ENCODE data around the gene SPAG16.
"Not testable (repeated sequence)": the region's sequence is repeated elsewhere in the genome, so short reads cannot be mapped to it uniquely, and the experiment has no call there.

The SPAG16 gene

DNA sequence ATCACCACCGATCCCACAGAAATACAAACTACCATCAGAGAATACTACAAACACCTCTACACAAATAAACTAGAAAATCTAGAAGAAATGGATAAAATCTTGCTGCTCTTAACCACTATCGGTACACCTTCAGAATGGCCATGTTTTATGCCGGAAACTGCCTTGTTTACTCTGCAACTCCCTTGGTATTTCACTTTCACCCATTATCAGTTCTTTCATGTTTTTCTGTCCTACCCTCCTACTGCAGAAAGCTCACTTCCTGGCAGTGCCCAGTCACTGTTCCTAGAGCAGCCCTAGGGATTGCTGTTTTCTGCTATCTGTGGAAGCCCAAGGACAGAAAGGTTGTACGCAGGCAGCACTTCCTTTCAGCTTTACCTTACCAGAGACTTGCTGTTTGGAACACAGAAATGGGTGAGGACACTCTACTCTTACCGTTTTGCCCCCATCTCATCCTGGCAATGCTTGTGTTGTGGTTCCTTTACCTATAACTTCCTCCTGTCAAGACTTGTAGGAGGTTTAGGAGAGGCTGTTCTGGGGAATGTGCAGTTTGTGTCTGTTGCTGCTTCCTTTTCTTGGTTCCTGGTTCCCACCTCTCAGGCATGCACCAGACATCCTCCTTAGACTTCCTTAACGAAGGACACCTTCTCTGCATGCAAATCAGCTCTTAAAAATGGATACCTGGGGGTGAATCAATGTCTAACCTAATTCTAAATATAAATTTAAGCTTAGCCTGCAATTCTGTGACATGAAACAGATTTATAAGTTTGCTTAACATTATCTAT, 394.4 kb downstream of the SPAG16 start:
- H3K4me3 ChIP-seq (ENCODE audit: low read depth in 1 of 2, low read length in 2 of 2) = no peak overlapping the region
- H3K27me3 ChIP-seq (ENCODE audit: control insufficient read depth in 1 of 2, insufficient read depth in 2 of 2, low read length in 2 of 2) = no peaks in the 10 kb centered on the region
- H3K27ac ChIP-seq (ENCODE audit: low read depth, low read length) = no peak overlapping the region
- no peaks in the 10 kb centered on the region for H3K9me3 ChIP-seq (ENCODE audit: control insufficient read depth in 1 of 2, low read length in 2 of 2)
- H3K9ac ChIP-seq (ENCODE audit: low read depth in 1 of 2, low read length in 2 of 2) = no peak overlapping the region
- no peaks in the 10 kb centered on the region for H3K4me1 ChIP-seq (ENCODE audit: control insufficient read depth in 1 of 2, insufficient read depth in 2 of 2, low read length in 2 of 2)
- no peaks in the 10 kb centered on the region for H3K36me3 ChIP-seq (ENCODE audit: control insufficient read depth in 1 of 2, insufficient read depth in 2 of 2, low read length in 2 of 2)

DNA sequence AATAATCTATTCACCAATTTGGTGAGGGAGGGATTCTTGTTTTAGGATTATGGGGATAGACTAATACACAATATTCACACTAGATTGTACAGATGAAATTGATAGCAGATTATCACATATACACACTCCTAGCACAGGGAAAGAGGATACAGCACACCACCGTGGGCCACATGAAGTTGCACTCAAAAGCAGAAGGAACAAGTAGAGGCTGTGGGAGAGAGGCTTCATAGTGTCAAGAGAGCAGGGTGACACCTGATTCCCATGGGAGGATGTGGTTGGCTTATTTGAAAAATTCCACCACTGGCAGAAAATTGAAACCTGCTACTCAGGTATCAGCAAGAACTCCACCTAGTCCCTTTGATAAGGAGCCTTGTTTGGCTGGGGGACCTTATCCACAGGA, 395.6 kb downstream of the SPAG16 start:
- no peak overlapping the region for H3K9ac ChIP-seq (ENCODE audit: low read depth in 1 of 2, low read length in 2 of 2)
- no peak overlapping the region for H3K27ac ChIP-seq (ENCODE audit: low read depth, low read length)
- no peaks in the 10 kb centered on the region for H3K9me3 ChIP-seq (ENCODE audit: control insufficient read depth in 1 of 2, low read length in 2 of 2)
- no peaks in the 10 kb centered on the region for H3K4me1 ChIP-seq (ENCODE audit: control insufficient read depth in 1 of 2, insufficient read depth in 2 of 2, low read length in 2 of 2)
- H3K27me3 ChIP-seq (ENCODE audit: control insufficient read depth in 1 of 2, insufficient read depth in 2 of 2, low read length in 2 of 2) = no peaks in the 10 kb centered on the region
- H3K4me3 ChIP-seq (ENCODE audit: low read depth in 1 of 2, low read length in 2 of 2) = no peak overlapping the region
- no peaks in the 10 kb centered on the region for H3K36me3 ChIP-seq (ENCODE audit: control insufficient read depth in 1 of 2, insufficient read depth in 2 of 2, low read length in 2 of 2)

DNA sequence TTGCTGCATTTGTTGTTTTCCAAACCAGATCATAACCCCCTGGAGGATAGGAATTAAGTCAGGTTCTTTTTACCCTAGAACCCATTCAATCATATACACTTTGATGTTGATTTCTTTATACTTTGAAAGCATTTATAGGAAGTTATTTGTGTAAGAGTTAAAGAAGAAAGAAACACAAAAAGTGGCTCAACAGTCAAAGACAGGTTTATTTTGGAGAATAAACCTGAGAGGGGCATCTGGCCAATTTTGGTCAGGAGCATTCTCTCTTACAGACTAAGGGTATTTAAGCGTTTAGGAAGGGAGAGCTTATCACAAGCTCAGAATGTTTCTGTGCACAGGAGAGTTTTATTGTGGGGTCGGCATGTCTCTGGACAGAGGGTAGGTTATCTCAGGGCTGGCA, 398.0 kb downstream of the SPAG16 start:
- H3K9me3 ChIP-seq (ENCODE audit: control insufficient read depth in 1 of 2, low read length in 2 of 2) = no peaks in the 10 kb centered on the region
- no peak overlapping the region for H3K27ac ChIP-seq (ENCODE audit: low read depth, low read length)
- H3K36me3 ChIP-seq (ENCODE audit: control insufficient read depth in 1 of 2, insufficient read depth in 2 of 2, low read length in 2 of 2) = no peaks in the 10 kb centered on the region
- H3K9ac ChIP-seq (ENCODE audit: low read depth in 1 of 2, low read length in 2 of 2) = no peak overlapping the region
- no peaks in the 10 kb centered on the region for H3K4me1 ChIP-seq (ENCODE audit: control insufficient read depth in 1 of 2, insufficient read depth in 2 of 2, low read length in 2 of 2)
- H3K27me3 ChIP-seq (ENCODE audit: control insufficient read depth in 1 of 2, insufficient read depth in 2 of 2, low read length in 2 of 2) = no peaks in the 10 kb centered on the region
- no peak overlapping the region for H3K4me3 ChIP-seq (ENCODE audit: low read depth in 1 of 2, low read length in 2 of 2)

DNA sequence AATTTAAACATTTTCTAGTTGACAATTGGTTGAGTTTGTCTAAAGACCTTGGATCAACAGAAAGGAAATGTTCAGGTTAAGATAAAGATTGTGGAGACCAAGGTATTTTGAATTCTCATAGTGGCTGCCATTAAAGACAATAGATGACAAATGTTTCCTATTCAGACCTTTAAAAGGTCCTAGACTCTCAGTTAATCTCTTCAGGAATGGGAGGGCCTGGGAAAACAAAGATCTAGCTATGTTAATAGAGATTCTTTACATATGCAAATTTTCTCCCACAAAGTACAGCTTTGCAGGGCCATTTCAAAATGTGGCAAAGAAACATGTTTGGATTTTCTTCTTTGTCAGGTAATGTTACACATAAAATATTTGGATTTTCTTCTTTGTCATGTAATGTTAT, 403.9 kb downstream of the SPAG16 start:
- no peak overlapping the region for H3K9ac ChIP-seq (ENCODE audit: low read depth in 1 of 2, low read length in 2 of 2)
- no peak overlapping the region for H3K27ac ChIP-seq (ENCODE audit: low read depth, low read length)
- no peak overlapping the region for H3K4me3 ChIP-seq (ENCODE audit: low read depth in 1 of 2, low read length in 2 of 2)
- no peaks in the 10 kb centered on the region for H3K36me3 ChIP-seq (ENCODE audit: control insufficient read depth in 1 of 2, insufficient read depth in 2 of 2, low read length in 2 of 2)
- H3K27me3 ChIP-seq (ENCODE audit: control insufficient read depth in 1 of 2, insufficient read depth in 2 of 2, low read length in 2 of 2) = no peaks in the 10 kb centered on the region
- no peaks in the 10 kb centered on the region for H3K9me3 ChIP-seq (ENCODE audit: control insufficient read depth in 1 of 2, low read length in 2 of 2)
- H3K4me1 ChIP-seq (ENCODE audit: control insufficient read depth in 1 of 2, insufficient read depth in 2 of 2, low read length in 2 of 2) = no peaks in the 10 kb centered on the region

DNA sequence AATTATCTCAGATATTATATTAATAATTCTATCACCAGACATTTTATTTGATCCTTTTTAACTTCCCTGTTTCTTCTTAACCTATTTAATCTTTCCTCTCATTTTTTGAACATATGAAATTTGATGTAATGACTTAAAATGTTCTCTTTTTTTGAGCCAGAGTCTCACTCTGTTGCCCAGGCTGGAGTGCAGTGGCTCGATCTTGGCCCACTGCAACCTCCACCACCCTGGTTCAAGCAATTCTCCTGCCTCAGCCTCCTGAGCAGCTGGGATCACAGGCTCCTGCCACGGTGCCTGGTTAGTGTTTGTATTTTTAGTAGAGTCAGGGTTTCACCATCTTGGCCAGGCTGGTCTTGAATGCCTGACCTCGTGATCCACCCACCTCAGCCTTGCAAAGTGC, 404.6 kb downstream of the SPAG16 start:
- not testable (repeated sequence) for H3K4me1 ChIP-seq (ENCODE audit: control insufficient read depth in 1 of 2, insufficient read depth in 2 of 2, low read length in 2 of 2); H3K9me3 ChIP-seq (ENCODE audit: control insufficient read depth in 1 of 2, low read length in 2 of 2); H3K9ac ChIP-seq (ENCODE audit: low read depth in 1 of 2, low read length in 2 of 2); H3K4me3 ChIP-seq (ENCODE audit: low read depth in 1 of 2, low read length in 2 of 2); H3K36me3 ChIP-seq (ENCODE audit: control insufficient read depth in 1 of 2, insufficient read depth in 2 of 2, low read length in 2 of 2); H3K27me3 ChIP-seq (ENCODE audit: control insufficient read depth in 1 of 2, insufficient read depth in 2 of 2, low read length in 2 of 2); H3K27ac ChIP-seq (ENCODE audit: low read depth, low read length)

DNA sequence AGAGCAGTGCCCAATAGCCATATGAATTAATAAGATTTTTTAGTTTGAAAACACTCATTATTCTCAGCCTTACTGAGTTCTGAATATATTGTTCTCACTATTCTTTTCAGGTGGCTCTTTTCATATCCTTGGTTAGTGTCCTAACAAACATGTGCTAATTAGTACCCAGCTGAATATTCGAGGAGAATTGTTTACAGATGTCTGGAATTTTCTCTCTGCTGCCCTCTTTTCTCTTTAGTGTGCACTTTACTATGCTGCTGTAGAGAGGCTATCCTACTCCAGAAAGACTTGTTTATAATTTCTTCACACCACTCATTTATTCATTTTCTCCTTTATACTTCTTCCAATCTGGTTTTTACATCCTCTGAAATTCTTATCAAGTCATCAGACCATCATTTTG, 405.3 kb downstream of the SPAG16 start:
- Histone ChIP-seq H3K36me3 (ENCODE audit: control insufficient read depth in 1 of 2, insufficient read depth in 2 of 2, low read length in 2 of 2) (no peaks in the 10 kb centered on the region), H3K27ac (ENCODE audit: low read depth, low read length) (no peak overlapping the region), H3K27me3 (ENCODE audit: control insufficient read depth in 1 of 2, insufficient read depth in 2 of 2, low read length in 2 of 2) (no peaks in the 10 kb centered on the region), H3K4me1 (ENCODE audit: control insufficient read depth in 1 of 2, insufficient read depth in 2 of 2, low read length in 2 of 2) (no peaks in the 10 kb centered on the region), H3K4me3 (ENCODE audit: low read depth in 1 of 2, low read length in 2 of 2) (no peak overlapping the region), H3K9ac (ENCODE audit: low read depth in 1 of 2, low read length in 2 of 2) (no peak overlapping the region), H3K9me3 (ENCODE audit: control insufficient read depth in 1 of 2, low read length in 2 of 2) (no peaks in the 10 kb centered on the region)

DNA sequence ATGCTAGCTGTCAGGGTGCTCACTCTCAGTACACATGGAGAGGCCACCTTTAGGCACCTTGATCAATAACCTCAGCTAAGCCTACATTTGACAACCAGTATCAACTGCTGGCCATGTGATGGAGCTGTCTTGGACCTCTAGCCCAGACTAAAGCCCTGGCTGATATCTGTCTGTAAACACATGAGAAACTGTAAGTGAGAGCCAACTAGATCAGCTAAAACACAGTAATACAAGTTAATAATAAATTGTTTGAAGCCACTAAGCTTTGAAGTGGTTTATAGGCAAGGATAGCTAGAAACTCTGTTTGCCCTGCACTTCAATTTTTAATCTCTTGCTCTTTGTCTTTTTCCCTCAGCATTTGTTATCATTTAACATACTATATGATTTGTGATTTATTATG, 407.1 kb downstream of the SPAG16 start:
- no peak overlapping the region for H3K9ac ChIP-seq (ENCODE audit: low read depth in 1 of 2, low read length in 2 of 2)
- H3K36me3 ChIP-seq (ENCODE audit: control insufficient read depth in 1 of 2, insufficient read depth in 2 of 2, low read length in 2 of 2) = no peaks in the 10 kb centered on the region
- no peaks in the 10 kb centered on the region for H3K27me3 ChIP-seq (ENCODE audit: control insufficient read depth in 1 of 2, insufficient read depth in 2 of 2, low read length in 2 of 2)
- no peaks in the 10 kb centered on the region for H3K9me3 ChIP-seq (ENCODE audit: control insufficient read depth in 1 of 2, low read length in 2 of 2)
- no peak overlapping the region for H3K4me3 ChIP-seq (ENCODE audit: low read depth in 1 of 2, low read length in 2 of 2)
- H3K27ac ChIP-seq (ENCODE audit: low read depth, low read length) = no peak overlapping the region
- no peaks in the 10 kb centered on the region for H3K4me1 ChIP-seq (ENCODE audit: control insufficient read depth in 1 of 2, insufficient read depth in 2 of 2, low read length in 2 of 2)

DNA sequence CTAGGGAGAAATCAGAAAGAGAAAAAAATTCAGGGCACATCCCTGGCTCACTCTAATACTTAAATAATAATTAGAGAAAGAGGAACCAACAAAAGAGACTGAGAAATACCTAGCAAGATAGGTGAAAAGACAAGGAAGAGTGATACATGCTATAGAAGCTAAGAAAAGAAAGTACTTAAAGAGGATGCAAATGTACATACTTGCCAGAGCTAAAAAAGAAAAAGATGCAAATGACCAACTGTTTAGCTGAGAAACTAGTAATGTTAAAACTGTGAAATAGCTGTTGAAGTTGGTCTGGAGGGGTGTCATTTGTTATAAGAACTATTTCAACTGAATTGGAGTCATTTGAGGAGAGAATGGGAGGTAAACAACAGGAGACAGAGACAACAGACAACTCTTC, 412.2 kb downstream of the SPAG16 start:
- Histone ChIP-seq H3K27me3 (ENCODE audit: control insufficient read depth in 1 of 2, insufficient read depth in 2 of 2, low read length in 2 of 2) (no peaks in the 10 kb centered on the region), H3K9me3 (ENCODE audit: control insufficient read depth in 1 of 2, low read length in 2 of 2) (no peaks in the 10 kb centered on the region), H3K4me1 (ENCODE audit: control insufficient read depth in 1 of 2, insufficient read depth in 2 of 2, low read length in 2 of 2) (no peaks in the 10 kb centered on the region)

DNA sequence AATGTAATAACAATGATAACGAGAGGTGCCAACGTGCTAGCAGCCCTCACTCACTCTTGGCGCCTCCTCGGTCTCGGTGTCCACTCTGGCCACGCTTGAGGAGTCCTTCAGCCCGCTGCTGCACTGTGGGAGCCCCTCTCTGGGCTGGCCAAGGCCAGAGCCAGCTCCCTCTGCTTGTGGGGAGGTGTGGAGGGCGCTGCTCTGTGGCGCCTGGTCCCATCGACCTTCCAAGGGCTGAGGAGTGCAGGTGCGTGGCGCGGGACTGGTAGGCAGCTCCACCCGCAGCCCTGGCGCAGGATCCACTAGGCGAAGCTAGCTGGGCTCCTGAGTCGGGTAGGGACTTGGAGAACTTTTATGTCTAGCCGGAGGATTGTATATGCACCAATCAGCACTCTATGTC, 417.1 kb downstream of the SPAG16 start:
- not testable (repeated sequence) for H3K4me1 ChIP-seq (ENCODE audit: control insufficient read depth in 1 of 2, insufficient read depth in 2 of 2, low read length in 2 of 2); H3K27me3 ChIP-seq (ENCODE audit: control insufficient read depth in 1 of 2, insufficient read depth in 2 of 2, low read length in 2 of 2); H3K36me3 ChIP-seq (ENCODE audit: control insufficient read depth in 1 of 2, insufficient read depth in 2 of 2, low read length in 2 of 2); H3K9me3 ChIP-seq (ENCODE audit: control insufficient read depth in 1 of 2, low read length in 2 of 2); H3K27ac ChIP-seq (ENCODE audit: low read depth, low read length); H3K4me3 ChIP-seq (ENCODE audit: low read depth in 1 of 2, low read length in 2 of 2); H3K9ac ChIP-seq (ENCODE audit: low read depth in 1 of 2, low read length in 2 of 2)

More for the DNA sequence above, 412.2 kb downstream of the SPAG16 start:
- no peaks in the 10 kb centered on the region for H3K36me3 ChIP-seq (ENCODE audit: control insufficient read depth in 1 of 2, insufficient read depth in 2 of 2, low read length in 2 of 2)
- H3K9ac ChIP-seq (ENCODE audit: low read depth in 1 of 2, low read length in 2 of 2) = no peak overlapping the region
- H3K27ac ChIP-seq (ENCODE audit: low read depth, low read length) = no peak overlapping the region
- H3K4me3 ChIP-seq (ENCODE audit: low read depth in 1 of 2, low read length in 2 of 2) = no peak overlapping the region

DNA sequence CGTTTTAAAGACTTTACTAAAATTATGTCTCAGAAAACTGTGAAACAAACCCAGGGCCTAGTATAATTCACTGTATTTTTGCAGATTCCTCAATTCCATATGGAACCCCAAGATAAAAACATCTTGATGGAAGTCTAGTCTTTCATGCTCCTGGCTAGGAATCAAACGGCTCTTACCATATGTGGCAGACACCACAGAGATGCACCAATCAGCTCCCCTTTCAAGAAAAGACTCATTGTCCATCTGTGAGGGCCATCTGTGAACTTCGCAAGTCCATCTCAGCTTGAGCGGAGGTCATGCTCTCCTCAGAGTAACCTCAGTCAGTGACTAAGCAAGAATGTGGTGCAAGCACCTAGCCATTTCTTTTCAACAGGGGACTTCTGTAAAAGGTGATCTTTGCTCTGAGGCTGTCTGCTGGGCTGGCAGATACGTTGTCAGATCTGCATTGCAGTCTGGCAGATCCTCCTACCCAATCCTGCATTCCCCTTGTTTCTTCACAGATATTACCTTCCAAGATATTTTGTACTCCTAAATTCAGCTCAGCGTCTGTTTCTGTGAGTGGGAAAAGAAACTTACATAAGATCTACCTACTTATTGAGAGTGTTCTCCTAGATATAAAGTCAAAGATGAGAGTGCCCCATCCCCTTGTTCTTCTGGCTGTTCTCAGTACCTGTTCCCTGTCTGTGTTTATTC, 419.3 kb downstream of the SPAG16 start:
- Histone ChIP-seq H3K9me3 (ENCODE audit: control insufficient read depth in 1 of 2, low read length in 2 of 2) (peaks cover 2 to 3% of the 10 kb centered on the region in 2 donors), H3K4me3 (ENCODE audit: low read depth in 1 of 2, low read length in 2 of 2) (no peak overlapping the region), H3K4me1 (ENCODE audit: control insufficient read depth in 1 of 2, insufficient read depth in 2 of 2, low read length in 2 of 2) (no peaks in the 10 kb centered on the region), H3K27me3 (ENCODE audit: control insufficient read depth in 1 of 2, insufficient read depth in 2 of 2, low read length in 2 of 2) (no peaks in the 10 kb centered on the region), H3K36me3 (ENCODE audit: control insufficient read depth in 1 of 2, insufficient read depth in 2 of 2, low read length in 2 of 2) (no peaks in the 10 kb centered on the region), H3K9ac (ENCODE audit: low read depth in 1 of 2, low read length in 2 of 2) (no peak overlapping the region), H3K27ac (ENCODE audit: low read depth, low read length) (no peak overlapping the region)

Measured in duodenal mucosa (tissue), 2 donors.